ENCODE data around the gene C17orf67.

C17orf67 gene

GRCh38 chr17:56832446-56832845 lies 1.3 kb downstream of the C17orf67 start:
- DNase-seq: no peak

GRCh38 chr17:56831369-56832095 lies 2.2 kb downstream of the C17orf67 start:
- no peak for DNase-seq

DNA sequence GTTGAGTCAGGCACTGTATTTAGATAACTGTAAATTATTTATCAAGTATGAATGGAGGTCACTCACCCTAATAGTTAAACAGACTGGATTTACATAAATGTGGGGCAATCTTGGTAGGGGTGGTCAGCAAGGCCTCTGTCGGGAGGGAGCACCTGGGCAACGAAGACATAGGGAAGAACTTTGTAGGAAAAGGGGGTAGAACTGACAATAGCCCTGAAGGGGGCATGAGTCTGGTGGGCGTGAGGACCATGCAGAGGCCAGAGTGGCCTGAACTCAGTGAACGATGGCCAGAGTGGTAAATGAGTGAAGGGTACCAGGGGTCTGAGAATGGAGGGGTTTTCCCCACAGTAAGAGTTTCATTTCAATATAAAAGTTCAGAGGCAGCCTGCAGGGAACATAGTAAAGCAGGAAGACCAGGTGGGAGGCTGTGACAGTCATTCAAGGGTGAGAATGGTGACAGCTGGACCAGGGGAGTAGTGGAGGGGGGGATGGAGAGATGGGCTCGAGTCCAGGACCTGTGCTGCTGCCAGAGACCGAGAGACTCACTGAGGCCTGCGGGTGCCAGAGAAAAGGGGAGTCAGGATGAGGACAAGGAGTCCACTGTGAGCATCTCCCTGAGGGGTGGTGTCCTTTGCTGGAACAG lies 2.9 kb downstream of the C17orf67 start:
- DNase-seq: no peak

DNA sequence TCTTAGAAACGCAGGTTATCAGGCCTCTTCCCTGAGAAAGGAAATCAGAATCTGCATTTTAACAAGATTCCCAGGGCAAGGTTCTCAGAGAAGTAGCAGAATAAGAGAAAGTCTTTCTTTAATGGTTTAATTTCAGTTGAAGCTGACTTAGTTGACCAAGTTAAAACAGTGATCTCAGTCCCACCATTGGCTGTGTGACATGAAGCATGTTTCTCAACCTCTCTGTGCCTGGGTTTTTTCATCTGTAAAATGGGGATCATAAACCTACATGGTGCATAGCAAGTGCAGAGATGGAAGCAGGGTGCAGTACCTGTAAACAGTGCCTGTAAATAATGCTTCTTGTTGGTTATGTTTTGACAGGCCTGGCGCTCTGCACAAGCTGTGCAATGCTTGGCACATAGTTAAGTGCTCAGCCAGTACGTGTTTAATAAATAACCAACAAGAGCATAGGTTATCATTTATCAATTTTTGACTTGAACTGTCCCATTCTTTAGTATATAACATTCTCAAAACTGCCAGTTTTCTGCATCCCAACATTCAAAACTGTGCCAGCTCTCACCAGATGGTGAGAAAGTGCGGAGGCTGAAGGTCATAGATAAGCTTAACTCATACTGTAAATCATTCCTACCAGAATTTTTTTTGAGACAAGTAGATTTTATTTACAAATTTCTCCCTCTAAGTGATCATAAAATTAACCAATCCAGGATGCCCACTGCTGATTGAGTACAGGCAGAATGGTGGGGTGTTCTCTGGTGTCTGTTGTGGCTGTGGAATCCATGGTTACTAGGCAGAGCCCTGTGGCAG lies 6.9 kb downstream of the C17orf67 start:
- no peak for DNase-seq

- DNase-seq: no peak
These were observed 9.2 kb downstream of the C17orf67 start for GRCh38 chr17:56824503-56824902.

GRCh38 chr17:56823848-56824247 lies 9.9 kb downstream of the C17orf67 start:
- DNase-seq: no peak

DNA sequence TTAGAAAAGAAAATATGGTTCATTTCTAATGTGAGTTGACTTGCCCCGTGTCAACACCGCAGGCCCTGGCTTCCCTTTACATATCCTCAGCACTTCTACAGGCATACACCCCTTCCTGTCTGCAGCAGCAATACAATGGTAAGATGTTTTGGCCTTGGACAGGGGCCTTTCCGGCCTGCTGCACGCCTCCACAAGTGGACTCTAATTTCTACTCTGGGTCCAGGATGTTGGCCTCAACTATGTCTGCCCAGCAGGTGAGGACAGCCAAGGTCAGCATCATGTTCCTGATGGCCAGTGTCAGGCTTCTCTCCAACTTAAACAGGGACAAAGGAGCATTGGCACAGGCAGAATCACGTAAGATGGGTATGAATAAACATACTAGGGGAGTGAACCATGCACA lies 11.0 kb downstream of the C17orf67 start:
- no peak for DNase-seq

GRCh38 chr17:56821847-56822534 lies 11.7 kb downstream of the C17orf67 start:
- no peak for DNase-seq

DNA sequence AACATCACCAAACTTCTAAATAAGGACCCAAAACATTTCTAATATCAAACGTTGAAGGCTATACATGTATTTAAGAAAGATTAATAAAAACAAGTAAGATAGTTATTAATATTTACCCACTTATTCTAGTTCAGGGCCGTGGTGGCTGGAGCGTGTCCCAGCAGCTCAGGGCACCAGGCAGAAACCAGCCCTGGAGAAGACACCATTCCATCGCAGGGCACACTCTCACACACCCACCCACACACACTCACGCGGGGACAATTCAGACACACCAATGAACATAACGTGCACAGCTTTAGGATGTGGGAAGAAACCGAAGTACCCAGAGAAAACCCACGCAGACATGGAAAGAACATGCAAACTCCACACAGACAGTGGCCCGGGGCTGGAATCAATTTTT lies 13.5 kb downstream of the C17orf67 start:
- DNase-seq: no peak

GRCh38 chr17:56819431-56820145 lies 14.1 kb downstream of the C17orf67 start:
- peak; percentile 82 for DNase-seq

- no peak for DNase-seq
These were observed 14.7 kb downstream of the C17orf67 start for GRCh38 chr17:56819030-56819429.

DNA sequence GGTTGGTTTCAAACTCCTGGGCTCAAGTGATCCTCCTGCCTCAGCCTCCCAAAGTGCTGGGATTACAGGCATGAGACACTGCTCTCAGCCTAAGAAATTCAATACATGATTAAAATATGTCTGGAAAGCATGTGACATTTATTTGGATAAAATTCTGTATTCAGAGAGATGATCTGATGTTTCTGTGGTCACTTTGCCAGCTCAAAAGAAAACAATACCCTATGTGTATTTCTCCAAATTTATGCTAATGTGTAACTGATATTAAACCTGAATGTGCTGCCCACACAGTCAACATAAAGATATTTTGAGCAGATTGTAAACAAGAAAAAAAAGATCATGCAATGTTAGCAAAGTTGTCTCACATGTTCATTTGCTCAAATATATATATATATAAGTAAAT lies 16.7 kb downstream of the C17orf67 start:
- no peak for DNase-seq

DNA sequence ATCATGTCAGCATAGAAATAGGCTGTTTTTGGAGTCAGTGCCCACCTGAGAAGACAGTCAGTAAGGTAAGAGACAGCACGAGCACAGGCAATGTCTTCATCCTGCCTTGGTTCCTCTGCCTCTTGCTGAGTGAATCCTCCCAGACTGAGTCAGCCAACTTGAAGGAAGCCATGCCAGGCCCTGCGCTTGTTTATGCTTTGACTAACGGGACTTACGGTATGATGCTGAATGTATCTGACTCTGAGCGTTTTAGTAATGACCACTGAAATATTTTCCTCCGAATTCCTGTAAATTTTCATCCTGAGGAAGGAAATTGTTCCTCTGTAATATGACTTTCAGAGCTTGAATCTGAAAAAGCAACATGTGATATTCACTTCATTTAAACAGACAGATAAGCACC lies 18.0 kb downstream of the C17orf67 start:
- DNase-seq: no peak

- no peak for DNase-seq
These were observed 20.8 kb downstream of the C17orf67 start for GRCh38 chr17:56812901-56813388.

DNA sequence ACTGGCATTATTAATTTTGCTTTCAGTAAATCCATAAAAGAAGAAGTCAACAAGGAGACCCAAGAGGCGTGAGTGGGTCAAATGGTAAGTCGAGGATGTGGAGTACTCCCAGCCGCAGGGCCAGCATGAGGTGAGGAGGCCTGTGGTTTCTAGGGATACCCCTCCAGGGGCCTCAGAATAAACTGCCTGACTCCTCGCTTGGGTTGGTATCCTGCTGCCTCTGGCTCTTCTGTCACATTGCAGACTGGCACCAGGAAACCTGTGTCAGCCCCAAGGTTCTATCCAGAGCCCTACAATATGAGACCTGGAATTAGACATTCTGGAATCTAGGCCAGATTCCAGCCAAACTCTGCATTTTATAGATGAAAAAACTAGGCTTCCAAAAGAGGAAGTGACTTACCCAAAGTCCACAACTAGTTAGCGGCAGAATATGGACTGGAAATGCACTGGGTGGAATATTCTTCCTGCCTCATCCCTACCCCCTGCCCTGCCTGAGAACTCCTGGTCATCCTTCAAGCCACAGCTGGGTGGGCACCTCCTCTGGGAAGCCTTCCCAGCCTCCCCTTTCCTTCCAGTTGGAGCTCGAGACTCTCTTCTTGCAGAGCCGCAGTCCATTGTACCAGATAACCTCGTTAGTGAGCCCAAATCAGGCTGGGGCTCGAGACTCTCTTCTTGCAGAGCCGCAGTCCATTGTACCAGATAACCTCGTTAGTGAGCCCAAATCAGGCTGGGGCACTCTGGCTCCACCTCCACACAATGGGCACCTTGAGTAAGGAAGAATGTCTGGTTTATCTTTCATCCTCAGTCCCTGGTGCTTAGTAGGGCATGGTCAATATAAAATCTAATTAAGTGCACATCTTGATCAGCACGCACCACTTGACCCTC lies 22.6 kb downstream of the C17orf67 start:
- no peak for DNase-seq

DNA sequence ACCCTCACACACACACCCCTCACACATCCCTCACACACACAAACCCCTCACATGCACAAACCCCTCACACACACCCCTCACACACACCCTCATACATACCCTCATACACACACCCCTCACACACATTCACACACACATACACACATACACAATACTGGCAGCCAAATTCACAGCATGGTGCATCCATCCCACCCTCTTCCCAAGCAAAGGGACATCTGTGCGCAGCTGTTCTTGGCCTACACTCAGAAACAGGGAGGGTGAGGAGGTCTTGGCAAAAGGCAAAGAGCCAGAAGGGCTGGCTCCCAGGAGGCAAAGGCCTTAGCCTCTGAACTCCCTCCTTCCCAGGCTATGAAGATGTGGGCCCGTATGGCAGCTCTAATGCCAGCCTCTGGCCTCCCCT lies 23.4 kb downstream of the C17orf67 start:
- DNase-seq: no peak

GRCh38 chr17:56809820-56810179 lies 23.9 kb downstream of the C17orf67 start:
- DNase-seq: no peak

DNA sequence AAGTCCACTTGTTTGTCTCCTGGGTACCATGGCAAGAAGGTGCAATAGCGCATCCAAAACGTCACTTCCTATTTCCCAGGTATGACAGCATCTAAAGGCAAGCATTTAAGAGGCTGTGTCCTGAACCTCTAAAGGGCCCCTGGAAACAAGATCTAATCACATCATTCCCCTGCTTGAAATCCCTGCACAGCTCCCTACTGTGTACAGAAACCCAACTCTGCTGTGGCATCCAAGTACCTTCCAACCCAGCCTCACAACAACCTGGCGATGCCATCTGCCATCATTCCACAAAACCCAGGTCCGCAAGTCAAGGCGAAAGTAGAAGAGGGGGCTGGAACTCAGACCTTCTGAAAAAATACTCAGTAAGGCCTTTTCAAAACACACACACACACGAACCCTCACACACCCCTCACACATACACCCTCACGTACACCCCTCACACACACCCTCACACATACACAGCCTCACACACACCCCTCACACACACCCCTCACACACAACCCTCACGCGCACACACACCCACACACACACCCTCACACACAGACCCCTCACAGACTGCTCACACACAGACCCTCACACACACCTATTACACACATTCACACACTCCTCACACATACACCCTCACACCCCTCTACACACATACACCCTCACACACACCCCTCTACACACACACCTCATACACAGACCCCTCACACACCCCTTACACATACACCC lies 24.5 kb downstream of the C17orf67 start:
- no peak for DNase-seq

DNA sequence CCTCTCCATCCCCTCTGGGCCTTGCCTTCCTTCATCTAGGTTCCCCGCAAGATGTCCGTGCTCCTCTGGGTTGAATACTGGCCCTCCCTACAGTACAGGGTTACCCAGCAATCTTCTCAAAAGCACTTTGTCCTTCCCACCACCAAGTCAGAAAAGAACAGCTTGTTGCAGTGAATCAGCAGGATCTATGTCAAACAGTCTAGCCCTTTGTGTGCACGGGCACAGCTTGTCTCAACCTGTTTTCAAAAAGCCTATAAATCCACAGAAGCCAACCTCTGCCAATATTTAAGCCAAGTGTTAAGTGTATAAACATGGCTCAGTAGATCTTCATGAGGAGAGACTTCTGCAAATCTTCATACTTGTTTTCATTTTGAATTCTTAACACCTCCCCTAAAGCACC lies 25.2 kb downstream of the C17orf67 start:
- DNase-seq: no peak

GRCh38 chr17:56807723-56808122 lies 26.0 kb downstream of the C17orf67 start:
- DNase-seq: no peak

DNA sequence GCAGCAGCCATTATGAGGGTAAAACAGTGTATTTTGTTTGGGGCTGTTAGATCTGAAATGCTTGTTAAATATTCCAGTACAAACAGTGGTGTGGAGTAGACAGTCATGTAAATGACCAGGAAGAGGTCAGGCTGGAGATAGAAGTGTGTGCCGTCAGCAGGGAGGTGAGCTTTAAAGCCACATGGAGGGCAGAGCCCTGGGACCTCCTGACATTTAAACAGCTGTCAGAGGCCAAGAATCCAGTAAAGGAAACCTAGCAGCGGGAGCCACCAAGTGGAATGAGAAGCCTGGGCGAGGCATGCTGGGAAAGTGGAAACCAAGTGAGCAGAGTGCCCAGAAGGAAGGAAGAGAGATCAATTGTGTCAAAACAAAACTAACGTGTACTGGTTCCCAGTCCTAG lies 26.8 kb downstream of the C17orf67 start:
- no peak for DNase-seq
